H1 (cell line): ENCODE measurements around the gene SLC35F3. TPM values are rescaled to one million over a fixed set of nuclear protein-coding genes. Genes with fewer than 3 reads are reported as not detected.

Experiments used
- CTCF ChIA-PET: fragments of 300-600 bp; sonication (Branson Sonifier 250); formaldehyde crosslinking; loops from one replicate; lab custom pipeline; 2021; ENCODE audit not compliant: partially characterized antibody; lab: Charles Lee
- POLR2A ChIA-PET: fragments of 300-600 bp; sonication (Branson Sonifier 250); formaldehyde crosslinking; loops from one replicate; lab custom pipeline; 2021; ENCODE audit warnings: inconsistent platforms; ENCODE audit not compliant: partially characterized antibody; lab: Charles Lee
- DNase-seq, 2 experiments: peaks; one replicate each; pipeline versions ENCODE4 v3.0.0 to v3.0.0-alpha.2; 2010 to 2022; ENCODE audit warnings: low spot score in 2 of 2, low read depth in 1 of 2, mixed read lengths in 1 of 2
- FAIRE-seq: peaks from 2 replicates; lab custom pipeline; 2011; peaks lifted over from hg19 to GRCh38; lab: Jason Lieb, UNC
- H2AFZ ChIP-seq: 2 replicates; pipeline ENCODE4 v1.8.1; 2012; ENCODE audit warnings: low read length, inconsistent platforms
- H2AK5ac ChIP-seq: 2 replicates; pipeline ENCODE4 v1.6.1; 2013; ENCODE audit warnings: low read depth, low read length
- H2BK120ac ChIP-seq: replicated peaks from 2 replicates; pipeline ENCODE3; 2013; ENCODE audit warnings: low read depth, low read length, inconsistent platforms
- H2BK12ac ChIP-seq: 2 replicates; pipeline ENCODE4 v1.6.1; 2013; ENCODE audit warnings: low read depth, low read length
- H2BK15ac ChIP-seq: 2 replicates; pipeline ENCODE4 v1.6.1; 2013; ENCODE audit warnings: low read length
- H2BK20ac ChIP-seq: 2 replicates; pipeline ENCODE4 v1.6.1; 2013; ENCODE audit warnings: low read length
- H2BK5ac ChIP-seq: 2 replicates; pipeline ENCODE4 v1.6.1; 2013; ENCODE audit warnings: low read depth, low read length
- H3K14ac ChIP-seq: 2 replicates; pipeline ENCODE4 v1.6.1; 2013; ENCODE audit warnings: inconsistent platforms; ENCODE audit not compliant: insufficient read length
- H3K18ac ChIP-seq: 2 replicates; pipeline ENCODE4 v1.6.1; 2013; ENCODE audit warnings: low read length; ENCODE audit errors: extremely low read depth
- H3K23ac ChIP-seq: 2 replicates; pipeline ENCODE4 v1.6.1; 2013; ENCODE audit warnings: inconsistent platforms; ENCODE audit not compliant: insufficient read length
- H3K23me2 ChIP-seq: 2 replicates; pipeline ENCODE4 v1.6.1; 2013; ENCODE audit warnings: low read depth, low read length
- H3K27ac ChIP-seq: 2 replicates; pipeline ENCODE4 v1.6.1; 2011; ENCODE audit warnings: low read depth, low read length, inconsistent platforms
- H3K27me3 ChIP-seq, 4 experiments: replicated peaks in 1 of 4; 1 replicate in 1 of 4; 2 replicates in 3 of 4; pipeline versions ENCODE4 v1.6.1 to v1.8.1; 2011 to 2013; ENCODE audit warnings: low read length in 3 of 4, mild to moderate bottlenecking in 3 of 4, inconsistent platforms in 2 of 4, mixed read lengths in 2 of 4, moderate library complexity in 1 of 4; ENCODE audit not compliant: control insufficient read depth in 3 of 4, insufficient read depth in 3 of 4; ENCODE audit errors: extremely low read depth in 1 of 4
- H3K36me3 ChIP-seq, 4 experiments: 2 replicates each; pipeline versions ENCODE4 v1.6.1 to v1.8.1; 2011 to 2013; ENCODE audit warnings: mild to moderate bottlenecking in 4 of 4, low read length in 3 of 4, moderate library complexity in 2 of 4, control low read depth in 1 of 4, inconsistent platforms in 1 of 4; ENCODE audit not compliant: insufficient read depth in 4 of 4, control insufficient read depth in 2 of 4
- H3K4ac ChIP-seq: replicated peaks from 2 replicates; pipeline ENCODE3; 2013; ENCODE audit warnings: low read length, low read depth, mixed read lengths, inconsistent platforms; ENCODE audit not compliant: insufficient read length
- H3K4me1 ChIP-seq, 4 experiments: replicated peaks in 1 of 4; 1 replicate in 1 of 4; 2 replicates in 3 of 4; pipeline versions ENCODE4 v1.6.1 to v1.8.1; 2011 to 2013; ENCODE audit warnings: low read length in 3 of 4, inconsistent platforms in 2 of 4, mixed read lengths in 1 of 4; ENCODE audit not compliant: insufficient read depth in 4 of 4, control insufficient read depth in 3 of 4
- H3K4me2 ChIP-seq, 2 experiments: 2 replicates each; pipeline versions ENCODE4 v1.6.1 to v1.8.1; 2011 to 2013; ENCODE audit warnings: low read depth in 2 of 2, low read length in 2 of 2, control low read depth in 1 of 2, inconsistent platforms in 1 of 2, mild to moderate bottlenecking in 1 of 2; ENCODE audit not compliant: insufficient read depth in 1 of 2
- H3K4me3 ChIP-seq, 4 experiments: fragments of 200-600, 300-600 bp in 1 of 4; sonication (generic), shearing (Covaris generic), sonication (Bioruptor Twin) in 1 of 4; 2 replicates each; pipeline versions ENCODE4 v1.5.1 to v1.8.1; 2011 to 2016; ENCODE audit warnings: low read length in 4 of 4, low read depth in 3 of 4, control low read depth in 2 of 4, inconsistent platforms in 2 of 4, mild to moderate bottlenecking in 2 of 4, mixed read lengths in 1 of 4, moderate library complexity in 1 of 4; ENCODE audit not compliant: insufficient read depth in 2 of 4; ENCODE audit errors: extremely low read depth in 1 of 4
- H3K56ac ChIP-seq: replicated peaks from 2 replicates; pipeline ENCODE3; 2013; ENCODE audit warnings: low read depth, mild to moderate bottlenecking, mixed read lengths, low read length, inconsistent platforms; ENCODE audit not compliant: insufficient read length
- H3K79me1 ChIP-seq: 2 replicates; pipeline ENCODE4 v1.6.1; 2013; ENCODE audit warnings: low read depth, low read length, control low read depth
- H3K79me2 ChIP-seq, 2 experiments: 2 replicates each; pipeline versions ENCODE4 v1.6.1 to v1.8.1; 2012 to 2013; ENCODE audit warnings: low read length in 2 of 2, mild to moderate bottlenecking in 2 of 2, inconsistent platforms in 1 of 2; ENCODE audit not compliant: insufficient read depth in 2 of 2, control insufficient read depth in 1 of 2
- H3K9ac ChIP-seq, 4 experiments: replicated peaks in 1 of 4; 1 replicate in 1 of 4; 2 replicates in 3 of 4; pipeline versions ENCODE4 v1.6.1 to v1.8.1; 2011 to 2013; ENCODE audit warnings: low read depth in 3 of 4, low read length in 3 of 4, control low read depth in 2 of 4, mild to moderate bottlenecking in 2 of 4, moderate library complexity in 2 of 4, inconsistent platforms in 1 of 4; ENCODE audit errors: extremely low read depth in 1 of 4
- H3K9me3 ChIP-seq, 2 experiments: 2 replicates each; pipeline versions ENCODE4 v1.6.1 to v1.8.1; 2012 to 2013; ENCODE audit warnings: mild to moderate bottlenecking in 2 of 2, moderate library complexity in 2 of 2, control low read depth in 1 of 2, inconsistent platforms in 1 of 2, low read depth in 1 of 2, low read length in 1 of 2, mixed read lengths in 1 of 2; ENCODE audit not compliant: insufficient read depth in 2 of 2
- H4K20me1 ChIP-seq, 2 experiments: replicated peaks in 1 of 2; 2 replicates each; pipeline versions ENCODE3 to v1.8.1; 2011 to 2013; ENCODE audit warnings: inconsistent platforms in 2 of 2, low read length in 2 of 2, mild to moderate bottlenecking in 1 of 2; ENCODE audit not compliant: insufficient read depth in 2 of 2, control insufficient read depth in 1 of 2
- H4K5ac ChIP-seq: 2 replicates; pipeline ENCODE4 v1.6.1; 2013; ENCODE audit warnings: low read length, low read depth, mixed read lengths, inconsistent platforms; ENCODE audit not compliant: insufficient read length
- H4K8ac ChIP-seq: 2 replicates; pipeline ENCODE4 v1.8.0; 2013; ENCODE audit warnings: mild to moderate bottlenecking, moderate library complexity, low read length, inconsistent platforms; ENCODE audit not compliant: insufficient read depth; ENCODE audit errors: extremely low read depth
- H4K91ac ChIP-seq: replicated peaks from 2 replicates; pipeline ENCODE3; 2013; ENCODE audit warnings: low read length, mixed read lengths, inconsistent platforms; ENCODE audit not compliant: insufficient read length
- BACH1 ChIP-seq: IDR thresholded peaks from 2 replicates; pipeline ENCODE4 v1.6.1; 2012; ENCODE audit warnings: low read length, improper control_type of control experiment
- EGR1 ChIP-seq: IDR thresholded peaks from 2 replicates; pipeline ENCODE4 v1.6.1; 2011; ENCODE audit warnings: low read depth, low read length, borderline replicate concordance
- GTF2F1 ChIP-seq: IDR thresholded peaks from 2 replicates; pipeline ENCODE4 v1.6.1; 2012; ENCODE audit warnings: low read depth, low read length, improper control_type of control experiment, borderline replicate concordance
- MAFK ChIP-seq: IDR thresholded peaks from 2 replicates; pipeline ENCODE4 v1.6.1; 2012; ENCODE audit warnings: low read depth, mild to moderate bottlenecking, improper control_type of control experiment, low read length
- POLR2AphosphoS5 ChIP-seq: IDR thresholded peaks from 2 replicates; pipeline ENCODE4 v1.6.1; 2011; ENCODE audit warnings: low read depth, low read length
- POU5F1 ChIP-seq: IDR thresholded peaks from 2 replicates; pipeline ENCODE4 v1.6.1; 2011; ENCODE audit warnings: low read depth, mild to moderate bottlenecking, low read length, moderate library complexity
- RNF2 ChIP-seq: fragments of 200-900, 300-1000 bp; sonication (generic); IDR thresholded peaks from 2 replicates; pipeline ENCODE4 v1.7.1; 2016; ENCODE audit warnings: borderline replicate concordance, low read depth, mild to moderate bottlenecking, antibody characterized with exemption, low read length; ENCODE audit not compliant: poor library complexity, severe bottlenecking; ENCODE audit errors: missing control alignments
- SAP30 ChIP-seq: fragments of 300-600 bp; sonication (generic); IDR thresholded peaks from 2 replicates; pipeline ENCODE4 v1.7.1; 2012; ENCODE audit warnings: low read length, moderate library complexity, mild to moderate bottlenecking, inconsistent platforms; ENCODE audit not compliant: insufficient read depth, insufficient replicate concordance
- SIN3A ChIP-seq, 2 experiments: IDR thresholded peaks in 1 of 2; conservative IDR thresholded peaks in 1 of 2; 2 replicates each; pipeline ENCODE4 v1.6.1; 2011 to 2012; ENCODE audit warnings: low read length in 2 of 2, improper control_type of control experiment in 1 of 2, low read depth in 1 of 2, mild to moderate bottlenecking in 1 of 2
- WGBS, 2 experiments: shearing (Covaris generic) in 1 of 2; methylation state at CpG; one replicate each; pipeline versions ENCODE4 v1.1.6 to v1.1.7; 2013 to 2015; ENCODE audit warnings: low lambda C conversion rate in 2 of 2, mixed read lengths in 2 of 2, inconsistent platforms in 1 of 2, low coverage in 1 of 2, missing lambda C conversion rate in 1 of 2; ENCODE audit not compliant: insufficient replicate concordance in 2 of 2, insufficient coverage in 1 of 2, insufficient read length in 1 of 2; ENCODE audit errors: extremely low coverage in 1 of 2, missing lambda C conversion rate in 1 of 2; 5-methylcytosine and 5-hydroxymethylcytosine counted together
- polyA plus RNA-seq, 7 experiments: library from polyadenylated mRNA; depleted of rRNA in 3 of 7; stranded (reverse) in 5 of 7; unstranded in 2 of 7; fragments of >200 nt in 5 of 7; fragments of 200-250 nt in 2 of 7; gene quantifications; 1 replicate in 5 of 7; 2 replicates in 1 of 7; 4 replicates in 1 of 7; pipeline versions ENCODE4 v1.2.1 to v1.2.3, GENCODE V29; 2011 to 2013; ENCODE audit warnings: missing spikeins in 2 of 7, mixed read lengths in 2 of 7
- total RNA-seq: library from RNA; stranded (reverse); fragmentation: NEBNext Ultra II Directional; extraction: Animal tissue kit (Norgen Biotek cat#: 25700); gene quantifications from 2 replicates; pipeline ENCODE4 v1.2.1, GENCODE V29; 2021

The SLC35F3 gene
- total and polyA plus RNA-seq, 2 of the 8 experiments (the other 6 are each of a cell fraction or from before 2014, with no cell fraction given): 0.78 to 1.2 TPM

DNA sequence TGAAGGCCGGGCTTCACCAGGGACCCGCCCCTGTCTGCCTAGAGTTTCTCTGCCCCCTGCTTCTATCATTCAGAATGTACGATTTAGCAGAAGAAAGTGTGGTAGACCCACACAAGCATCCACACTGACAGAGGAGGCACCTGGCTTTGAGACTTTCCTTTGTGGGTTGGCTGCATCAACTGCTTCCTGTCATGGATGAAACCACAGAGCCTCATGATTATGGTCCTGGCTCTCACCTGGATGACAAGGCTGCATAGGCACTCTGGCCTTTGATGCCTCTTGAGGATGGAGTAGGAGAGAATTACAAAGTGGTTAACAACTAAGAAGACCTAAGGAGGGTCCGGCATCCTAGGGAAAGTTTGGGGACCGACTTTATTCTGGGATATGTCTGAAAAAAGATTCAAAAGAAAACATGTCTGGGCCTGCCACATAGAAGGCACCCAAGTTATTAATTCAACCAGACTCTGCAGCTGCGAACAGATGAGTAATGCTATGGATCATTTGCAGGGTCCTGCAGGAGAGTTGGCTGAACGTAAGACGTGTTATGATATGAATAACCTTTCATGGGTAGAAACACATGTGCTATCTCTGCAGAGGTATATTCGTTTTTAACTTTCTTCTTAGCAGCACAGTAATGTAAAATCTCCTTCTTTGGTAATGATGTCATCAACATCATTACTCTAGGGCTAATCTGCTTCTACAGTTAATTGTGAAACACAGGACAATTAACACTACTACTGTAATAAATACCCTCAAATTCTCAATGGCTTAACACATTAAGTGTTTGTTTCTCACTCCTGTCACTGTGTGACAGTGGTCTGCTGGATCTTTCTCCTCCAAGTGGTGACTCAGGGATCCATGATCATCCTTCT is 136.2 kb downstream of the SLC35F3 start:
- Histone ChIP-seq H4K8ac (no peak overlapping the region), H2AFZ (no peak overlapping the region), H3K56ac (no peak overlapping the region), H3K36me3 (no peaks in the 10 kb centered on the region), H2BK20ac (no peak overlapping the region), H2BK5ac (no peak overlapping the region), H4K91ac (no peak overlapping the region), H4K5ac (no peak overlapping the region), H4K20me1 (no peaks in the 10 kb centered on the region), H3K9ac (no peak overlapping the region), H2BK15ac (no peak overlapping the region), H2BK120ac (no peak overlapping the region), H3K79me1 (no peaks in the 10 kb centered on the region), H3K4me2 (no peak overlapping the region), H2BK12ac (no peak overlapping the region), H3K23me2 (no peaks in the 10 kb centered on the region), H3K4me3 (no peak overlapping the region), H3K79me2 (no peaks in the 10 kb centered on the region), H3K14ac (no peak overlapping the region), H3K27me3 (no peaks in the 10 kb centered on the region), H3K9me3 (peaks cover 0 to 2% of the 10 kb centered on the region in 2 experiments; a peak in 1 of 4 replicates), H2AK5ac (no peak overlapping the region), H3K4ac (no peak overlapping the region), H3K18ac (no peak overlapping the region), H3K23ac (no peak overlapping the region), H3K27ac (no peak overlapping the region), H3K4me1 (no peaks in the 10 kb centered on the region)
- POLR2A ChIA-PET: no interaction called here
- CTCF ChIA-PET: no interaction called here
- FAIRE-seq (no peak), DNase-seq (no peak)
- WGBS, 2 experiments: 87% methylated on average over 9 of the region's 9 CpGs; no CpG with 5 or more reads in 1 of the 2 experiments
- no peak for TF ChIP-seq BACH1
- TF ChIP-seq RNF2: no peak
- TF ChIP-seq SIN3A (conservative IDR thresholded peaks at IDR 0.05 in 1 of 2, IDR thresholded peaks at IDR 0.05 in 1 of 2; ENCODE audit: low read depth in 1 of 2, low read length in 2 of 2): no peak
- TF ChIP-seq POU5F1: no peak
- TF ChIP-seq POLR2AphosphoS5: no peak
- no peak for TF ChIP-seq GTF2F1
- no peak for TF ChIP-seq MAFK
- no peak for TF ChIP-seq EGR1
- TF ChIP-seq SAP30: no peak
